ENCODE data around the gene TTBK1.
"Not testable (repeated sequence)": the region's sequence is repeated elsewhere in the genome, so short reads cannot be mapped to it uniquely, and the experiment has no call there.

TTBK1 gene

DNA sequence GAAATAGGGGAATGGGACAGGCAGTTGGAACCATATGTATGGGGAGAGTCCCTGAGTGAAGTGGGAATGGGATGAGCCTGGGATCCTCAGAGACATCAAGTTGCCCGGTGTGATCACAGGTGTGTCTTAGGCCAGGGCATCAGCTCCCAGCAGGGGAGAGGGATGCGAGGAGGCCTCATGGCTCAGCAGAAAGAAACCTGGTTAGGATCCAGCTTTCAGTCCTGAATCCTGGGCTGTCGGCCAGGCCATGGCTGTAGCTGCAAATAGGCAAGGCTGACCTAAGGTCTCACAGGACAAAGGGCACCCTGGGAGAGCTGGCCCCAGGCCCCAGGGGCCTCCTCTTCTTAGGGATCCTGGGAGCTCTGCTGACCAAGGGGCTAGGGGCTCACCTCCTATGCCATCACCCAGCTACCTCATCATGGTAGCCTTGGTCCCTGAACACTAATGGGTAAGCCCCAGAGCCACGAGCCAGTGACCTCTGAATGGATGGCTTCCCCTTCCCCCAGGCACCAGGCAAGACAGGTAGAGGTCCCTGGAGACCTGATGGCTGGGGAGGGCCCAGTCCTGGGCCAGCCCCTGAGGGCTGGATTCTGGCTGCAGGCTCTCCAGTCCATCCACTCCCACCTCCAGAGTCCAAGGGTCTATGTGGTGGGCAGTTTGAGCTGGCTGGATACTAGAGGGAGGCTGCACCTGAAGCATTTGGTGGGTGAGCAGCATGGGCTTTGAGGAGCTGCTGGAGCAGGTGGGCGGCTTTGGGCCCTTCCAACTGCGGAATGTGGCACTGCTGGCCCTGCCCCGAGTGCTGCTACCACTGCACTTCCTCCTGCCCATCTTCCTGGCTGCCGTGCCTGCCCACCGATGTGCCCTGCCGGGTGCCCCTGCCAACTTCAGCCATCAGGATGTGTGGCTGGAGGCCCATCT, 54.6 kb downstream of the TTBK1 start, which contains the start of gene SLC22A7:
Gene SLC22A7 (plus strand): TSS at position 617 of the 921 bp plus-strand sequence. CDS start 99 bp downstream, at position 716.
- Histone ChIP-seq H3K27me3 (no peaks in the 10 kb centered on the region), H3K36me3 (no peaks in the 10 kb centered on the region), H3K4me3 (ENCODE audit: low read depth, low read length) (no peak within 1 kb of the TSS), H3K9me3 (no peaks in the 10 kb centered on the region), H3K4me1 (no peaks in the 10 kb centered on the region)
- no peak for TF ChIP-seq CTCF (IDR thresholded peaks at IDR 0.05; ENCODE audit: low read depth, low read length)
- DNase-seq, result no peak

DNA sequence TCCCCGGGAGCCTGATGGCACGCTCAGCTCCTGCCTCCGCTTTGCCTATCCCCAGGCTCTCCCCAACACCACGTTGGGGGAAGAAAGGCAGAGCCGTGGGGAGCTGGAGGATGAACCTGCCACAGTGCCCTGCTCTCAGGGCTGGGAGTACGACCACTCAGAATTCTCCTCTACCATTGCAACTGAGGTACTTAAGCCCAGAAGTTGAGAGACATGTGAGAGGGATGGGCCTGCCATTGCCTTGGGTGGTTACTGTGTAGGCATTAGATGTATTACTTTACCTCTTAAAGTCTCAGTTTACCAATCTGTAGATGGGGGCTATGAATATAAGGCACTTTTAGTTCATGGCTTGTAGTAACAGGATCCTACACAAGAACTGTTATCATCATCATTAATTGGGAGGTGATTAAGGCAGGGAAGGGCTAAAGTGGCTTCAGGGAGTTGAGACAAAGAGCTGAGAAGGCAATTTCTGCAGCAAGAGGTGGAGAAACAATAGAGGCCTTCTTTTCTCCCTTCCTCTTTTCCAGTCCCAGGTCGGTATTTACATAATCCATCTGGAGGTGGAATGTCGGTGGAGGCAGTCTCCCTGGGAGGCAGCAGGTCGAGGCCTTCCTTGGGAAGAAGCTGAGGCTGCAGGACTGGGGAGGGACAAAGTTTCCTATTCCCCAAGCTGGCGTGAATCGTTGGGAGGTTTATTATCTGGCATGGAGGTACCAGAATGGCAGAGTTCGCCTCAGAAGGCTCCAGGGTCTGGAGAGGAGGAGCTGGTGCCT, 55.5 kb downstream of the TTBK1 start:
- Histone ChIP-seq H3K4me3 (ENCODE audit: low read depth, low read length) (no peak overlapping the region), H3K4me1 (no peaks in the 10 kb centered on the region), H3K36me3 (no peaks in the 10 kb centered on the region), H3K9me3 (no peaks in the 10 kb centered on the region), H3K27me3 (no peaks in the 10 kb centered on the region)
- no peak for TF ChIP-seq CTCF (IDR thresholded peaks at IDR 0.05; ENCODE audit: low read depth, low read length)
- no peak for DNase-seq

- H3K9me3 ChIP-seq, result no peaks in the 10 kb centered on the region
- H3K27me3 ChIP-seq, result no peaks in the 10 kb centered on the region
- no peaks in the 10 kb centered on the region for H3K4me1 ChIP-seq
- H3K4me3 ChIP-seq (ENCODE audit: low read depth, low read length), result no peak overlapping the region
- H3K36me3 ChIP-seq, result no peaks in the 10 kb centered on the region
- no peak for TF ChIP-seq CTCF (IDR thresholded peaks at IDR 0.05; ENCODE audit: low read depth, low read length)
- peak; percentile 35 for DNase-seq
Observed at GRCh38 chr6:43299338-43300293, 56.3 kb downstream of the TTBK1 start.

- Histone ChIP-seq H3K36me3 (no peaks in the 10 kb centered on the region), H3K9me3 (no peaks in the 10 kb centered on the region), H3K4me3 (ENCODE audit: low read depth, low read length) (no peak overlapping the region), H3K4me1 (no peaks in the 10 kb centered on the region), H3K27me3 (no peaks in the 10 kb centered on the region)
- TF ChIP-seq CTCF (IDR thresholded peaks at IDR 0.05; ENCODE audit: low read depth, low read length), result no peak
- DNase-seq, result no peak
Observed at GRCh38 chr6:43301081-43301870, 58.0 kb downstream of the TTBK1 start.

DNA sequence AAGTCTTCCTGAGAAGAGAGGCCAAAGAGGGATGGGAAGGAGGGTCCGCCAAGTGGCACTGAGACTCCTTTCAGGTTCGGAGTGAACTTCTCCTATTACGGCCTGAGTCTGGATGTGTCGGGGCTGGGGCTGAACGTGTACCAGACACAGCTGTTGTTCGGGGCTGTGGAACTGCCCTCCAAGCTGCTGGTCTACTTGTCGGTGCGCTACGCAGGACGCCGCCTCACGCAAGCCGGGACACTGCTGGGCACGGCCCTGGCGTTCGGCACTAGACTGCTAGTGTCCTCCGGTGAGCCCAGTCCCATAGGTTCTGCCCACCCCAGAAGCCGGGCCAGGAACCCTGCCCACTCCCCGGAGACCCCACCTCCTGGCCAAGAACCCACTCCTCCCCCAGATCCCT, 58.8 kb downstream of the TTBK1 start:
- no peaks in the 10 kb centered on the region for H3K27me3 ChIP-seq
- no peak overlapping the region for H3K4me3 ChIP-seq (ENCODE audit: low read depth, low read length)
- no peak for DNase-seq
- H3K9me3 ChIP-seq, result no peaks in the 10 kb centered on the region
- H3K36me3 ChIP-seq, result no peaks in the 10 kb centered on the region
- TF ChIP-seq CTCF (IDR thresholded peaks at IDR 0.05; ENCODE audit: low read depth, low read length), result no peak
- no peaks in the 10 kb centered on the region for H3K4me1 ChIP-seq

DNA sequence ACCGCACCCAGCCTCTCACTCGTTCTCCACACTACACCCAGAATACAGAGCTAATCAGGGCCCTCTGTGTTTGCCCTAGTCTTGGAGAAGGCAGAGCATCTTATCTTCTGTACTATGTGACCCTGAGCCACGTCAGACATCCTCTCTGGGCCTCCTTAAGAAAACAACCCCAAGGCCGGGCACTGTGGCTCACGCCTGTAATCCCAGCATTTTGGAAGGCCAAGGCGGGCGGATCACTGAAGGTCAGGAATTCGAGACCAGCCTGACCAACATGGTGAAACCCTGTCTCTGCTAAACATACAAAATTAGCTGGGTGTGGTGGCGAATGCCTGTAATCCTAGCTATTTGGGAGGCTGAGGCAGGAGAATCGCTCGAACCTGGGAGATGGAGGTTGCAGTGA, 59.7 kb downstream of the TTBK1 start:
- not testable (repeated sequence) for H3K9me3 ChIP-seq; H3K4me3 ChIP-seq (ENCODE audit: low read depth, low read length); H3K27me3 ChIP-seq; H3K4me1 ChIP-seq; H3K36me3 ChIP-seq; DNase-seq

Data from BE2C (cell line).